ENCODE data around the gene FHIT. TPM values are rescaled to one million over a fixed set of nuclear protein-coding genes. Genes with fewer than 3 reads are reported as not detected.

The FHIT gene
- total RNA-seq, 1 donor from 2014 or later = 5.7 TPM

- H3K36me3 Mint-ChIP-seq = no peaks in the 10 kb centered on the region
- no peak overlapping the region for H3K4me2 ChIP-seq
- no peak overlapping the region for H2AFZ ChIP-seq (replicated peaks)
- H3K36me3 ChIP-seq = no peaks in the 10 kb centered on the region
- no peaks in the 10 kb centered on the region for H3K79me2 ChIP-seq (ENCODE audit: low read depth)
- no peaks in the 10 kb centered on the region for H3K9me3 Mint-ChIP-seq
- TF ChIP-seq EZH2 (IDR thresholded peaks at IDR 0.05) (no peak), EZH2phosphoT487 (IDR thresholded peaks at IDR 0.05) (no peak), CTCF (IDR thresholded peaks at IDR 0.05) (no peak)
- H3K9me3 ChIP-seq (ENCODE audit: low read depth) = no peaks in the 10 kb centered on the region
- H3K4me1 Mint-ChIP-seq = peaks cover 4% of the 10 kb centered on the region
- DNase-seq (ENCODE audit: low spot score) = no peak
- no peak overlapping the region for H3K27ac ChIP-seq
- H3K27ac Mint-ChIP-seq = no peak overlapping the region
- H3K4me3 Mint-ChIP-seq = no peak overlapping the region
- H3F3A ChIP-seq (ENCODE audit: low read depth) = peaks cover 10% of the 10 kb centered on the region
- H3K27me3 ChIP-seq = no peaks in the 10 kb centered on the region
- H3K4me3 ChIP-seq = no peak overlapping the region
- H3K9ac ChIP-seq = no peak overlapping the region
- peaks cover 2% of the 10 kb centered on the region for H3K27me3 Mint-ChIP-seq (ENCODE audit: insufficient read depth, low read depth)
- H3K4me1 ChIP-seq = peaks cover 20% of the 10 kb centered on the region
- H4K20me1 ChIP-seq (ENCODE audit: low read depth) = no peaks in the 10 kb centered on the region
These were observed 452.8 kb downstream of the FHIT start for GRCh38 chr3:60798456-60798855.

GRCh38 chr3:60792249-60792852, 458.9 kb downstream of the FHIT start:
- Mint-ChIP-seq H3K4me1 (no peaks in the 10 kb centered on the region), H3K27ac (no peak overlapping the region), H3K4me3 (no peak overlapping the region), H3K36me3 (no peaks in the 10 kb centered on the region), H3K9me3 (no peaks in the 10 kb centered on the region), H3K27me3 (ENCODE audit: insufficient read depth, low read depth) (no peaks in the 10 kb centered on the region)
- Histone ChIP-seq H3K9me3 (ENCODE audit: low read depth) (no peaks in the 10 kb centered on the region), H3K27ac (no peak overlapping the region), H3K79me2 (ENCODE audit: low read depth) (no peaks in the 10 kb centered on the region), H3K4me3 (no peak overlapping the region), H3K36me3 (no peaks in the 10 kb centered on the region), H4K20me1 (ENCODE audit: low read depth) (no peaks in the 10 kb centered on the region), H3K4me1 (peaks cover 12% of the 10 kb centered on the region), H3K9ac (no peak overlapping the region), H3K4me2 (no peak overlapping the region), H3K27me3 (no peaks in the 10 kb centered on the region), H3F3A (ENCODE audit: low read depth) (no peaks in the 10 kb centered on the region), H2AFZ (replicated peaks) (no peak overlapping the region)
- TF ChIP-seq EZH2phosphoT487 (IDR thresholded peaks at IDR 0.05) (no peak), CTCF (IDR thresholded peaks at IDR 0.05) (no peak), EZH2 (IDR thresholded peaks at IDR 0.05) (no peak)
- no peak for DNase-seq (ENCODE audit: low spot score)

- no peak overlapping the region for H3K4me2 ChIP-seq
These were observed 463.1 kb downstream of the FHIT start for GRCh38 chr3:60788185-60788584.

More at GRCh38 chr3:60788185-60788584, 463.1 kb downstream of the FHIT start:
- Histone ChIP-seq H3K9me3 (ENCODE audit: low read depth) (no peaks in the 10 kb centered on the region), H3K79me2 (ENCODE audit: low read depth) (no peaks in the 10 kb centered on the region), H3K9ac (no peak overlapping the region), H3K4me1 (peaks cover 12% of the 10 kb centered on the region), H3K36me3 (no peaks in the 10 kb centered on the region), H2AFZ (replicated peaks) (no peak overlapping the region), H3K27me3 (no peaks in the 10 kb centered on the region), H3K4me3 (no peak overlapping the region), H3K27ac (no peak overlapping the region), H3F3A (ENCODE audit: low read depth) (no peaks in the 10 kb centered on the region), H4K20me1 (ENCODE audit: low read depth) (no peaks in the 10 kb centered on the region)
- no peaks in the 10 kb centered on the region for H3K27me3 Mint-ChIP-seq (ENCODE audit: insufficient read depth, low read depth)
- no peak for DNase-seq (ENCODE audit: low spot score)
- TF ChIP-seq CTCF (IDR thresholded peaks at IDR 0.05) = no peak
- no peak for TF ChIP-seq EZH2 (IDR thresholded peaks at IDR 0.05)
- no peak for TF ChIP-seq EZH2phosphoT487 (IDR thresholded peaks at IDR 0.05)
- no peaks in the 10 kb centered on the region for H3K9me3 Mint-ChIP-seq
- H3K27ac Mint-ChIP-seq = no peak overlapping the region
- H3K36me3 Mint-ChIP-seq = no peaks in the 10 kb centered on the region
- no peak overlapping the region for H3K4me3 Mint-ChIP-seq
- H3K4me1 Mint-ChIP-seq = no peaks in the 10 kb centered on the region

Data from neural progenitor cell (in vitro differentiated cells).